Dedifferentiated amniotic fluid mesenchymal stem cell (primary cell): ENCODE results near the gene TAS2R9.
"Not testable (repeated sequence)": the region's sequence is repeated elsewhere in the genome, so short reads cannot be mapped to it uniquely, and the experiment has no call there.

ENCODE experiments used
- DNase-seq: peaks from one replicate; pipeline ENCODE4 v3.0.0-alpha.2; 2016; ENCODE audit errors: extremely low spot score

Gene TAS2R9, protein sequence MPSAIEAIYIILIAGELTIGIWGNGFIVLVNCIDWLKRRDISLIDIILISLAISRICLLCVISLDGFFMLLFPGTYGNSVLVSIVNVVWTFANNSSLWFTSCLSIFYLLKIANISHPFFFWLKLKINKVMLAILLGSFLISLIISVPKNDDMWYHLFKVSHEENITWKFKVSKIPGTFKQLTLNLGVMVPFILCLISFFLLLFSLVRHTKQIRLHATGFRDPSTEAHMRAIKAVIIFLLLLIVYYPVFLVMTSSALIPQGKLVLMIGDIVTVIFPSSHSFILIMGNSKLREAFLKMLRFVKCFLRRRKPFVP

DNA sequence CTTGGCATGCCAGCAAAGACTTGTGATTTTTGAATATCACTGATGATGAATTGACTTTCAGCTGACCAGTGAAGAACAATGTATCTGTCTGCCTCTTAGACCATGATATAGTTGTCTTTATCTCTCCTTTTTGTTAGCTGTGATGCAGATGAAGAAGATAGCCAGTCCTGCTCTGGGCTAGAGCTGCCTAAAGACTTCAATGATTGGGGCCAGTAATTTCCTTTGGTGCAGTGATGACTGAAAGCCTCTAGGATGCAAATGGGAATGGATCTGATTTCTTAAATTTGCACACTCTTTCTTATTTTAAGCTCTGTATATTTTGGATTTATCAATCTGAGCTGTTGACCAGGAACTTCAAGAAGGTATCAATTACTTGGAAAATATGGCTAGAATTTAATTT is at the start of gene TAS2R9:
TAS2R9 (minus strand) TSS at position 101 of the 400 bp plus-strand sequence; CDS start at position 8, 93 bp downstream.
- DNase-seq = no peak

DNA sequence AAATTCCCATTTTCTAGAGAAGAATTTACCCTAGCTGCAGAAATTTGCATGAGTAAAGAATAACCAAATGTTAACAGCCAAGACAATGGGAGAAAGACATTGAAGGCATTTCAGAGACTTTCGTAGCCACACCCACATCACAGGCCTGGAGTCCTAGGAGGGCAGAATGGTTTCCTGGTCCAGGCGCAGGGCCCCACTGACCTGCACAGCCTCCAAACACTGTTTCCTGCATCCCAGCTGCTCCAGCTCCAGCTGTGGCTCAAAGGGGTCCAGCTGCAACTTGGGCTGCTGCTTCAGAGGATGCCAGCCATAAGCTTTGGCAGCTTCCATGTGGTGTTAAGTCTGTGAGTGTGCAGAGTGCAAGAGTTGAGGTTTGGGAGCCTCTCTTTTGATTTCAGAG is 45.8 kb upstream of the TAS2R9 start:
- no peak for DNase-seq

DNA sequence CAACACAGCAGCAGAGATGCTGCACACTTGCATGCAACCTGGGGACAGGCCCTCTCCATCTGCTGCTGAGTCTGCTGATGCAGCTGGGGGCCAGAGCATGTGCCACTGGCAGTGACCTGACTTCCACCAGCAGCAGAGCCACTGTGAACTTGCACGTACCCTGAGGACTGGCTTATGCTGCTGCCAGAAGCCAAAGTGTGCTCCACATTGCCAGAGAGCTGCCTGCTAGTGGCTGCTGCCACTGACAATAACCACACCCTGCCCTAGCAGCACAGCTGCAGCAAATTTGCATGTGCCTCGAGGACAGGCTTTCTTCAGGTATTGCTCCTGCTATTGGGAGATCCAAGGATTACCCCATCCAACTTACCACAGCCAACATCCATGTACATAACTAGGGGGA is 43.8 kb upstream of the TAS2R9 start:
- no peak for DNase-seq

DNA sequence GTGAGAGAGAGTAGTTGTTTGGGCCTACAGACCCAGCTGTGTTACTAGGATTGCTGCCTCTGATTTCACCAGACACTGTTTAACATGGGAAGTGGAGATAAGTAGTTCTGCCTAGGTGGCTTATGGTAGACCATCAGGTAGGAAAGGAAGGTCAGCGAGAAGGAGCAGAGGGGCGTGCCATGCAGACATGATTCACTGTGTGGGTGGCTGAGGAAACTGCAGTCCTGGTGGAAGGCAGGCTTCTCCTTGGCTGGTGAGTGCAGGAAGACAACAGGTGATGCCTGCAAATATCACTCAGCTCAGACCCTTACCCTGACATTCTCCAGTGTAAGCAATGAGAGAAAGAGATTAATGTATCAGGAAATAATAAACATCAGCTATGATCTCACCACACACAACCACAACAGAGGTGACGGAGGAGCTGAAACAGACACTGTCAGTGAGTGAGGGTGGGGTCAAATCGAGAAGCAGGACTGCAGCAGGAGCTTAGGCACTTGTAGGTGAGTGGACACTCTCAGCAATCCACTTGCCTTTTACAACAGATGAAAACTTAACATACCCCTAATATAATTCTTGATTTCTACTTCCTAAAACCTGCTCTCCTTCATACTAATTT is 41.4 kb upstream of the TAS2R9 start:
- DNase-seq = no peak

DNA sequence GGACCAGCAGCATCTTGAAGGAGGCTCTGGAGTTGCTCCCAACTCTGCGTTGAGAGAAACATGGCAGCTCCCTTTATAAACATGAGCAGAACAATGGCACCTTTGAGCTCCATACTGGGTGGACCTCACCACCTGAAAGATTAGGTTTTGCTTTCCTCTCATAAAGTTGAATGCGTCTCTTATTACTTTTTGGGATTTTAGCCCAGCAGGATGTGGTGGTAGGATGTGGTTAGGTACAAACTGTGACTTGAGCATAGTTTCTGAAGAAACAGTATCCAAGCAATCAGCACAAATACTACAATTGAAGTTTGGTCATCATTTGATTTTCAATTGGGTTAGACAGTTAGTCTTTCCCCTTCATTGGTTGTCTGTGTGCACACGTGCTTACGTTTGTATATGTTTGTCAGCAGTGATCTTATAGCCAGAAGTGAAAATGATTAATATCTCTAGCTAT is 39.5 kb upstream of the TAS2R9 start, which contains the start of gene PRR4:
PRR4 (minus strand) TSS at position 51 of the 454 bp plus-strand sequence; CDS start at position 13, 38 bp downstream.
- DNase-seq = no peak

DNA sequence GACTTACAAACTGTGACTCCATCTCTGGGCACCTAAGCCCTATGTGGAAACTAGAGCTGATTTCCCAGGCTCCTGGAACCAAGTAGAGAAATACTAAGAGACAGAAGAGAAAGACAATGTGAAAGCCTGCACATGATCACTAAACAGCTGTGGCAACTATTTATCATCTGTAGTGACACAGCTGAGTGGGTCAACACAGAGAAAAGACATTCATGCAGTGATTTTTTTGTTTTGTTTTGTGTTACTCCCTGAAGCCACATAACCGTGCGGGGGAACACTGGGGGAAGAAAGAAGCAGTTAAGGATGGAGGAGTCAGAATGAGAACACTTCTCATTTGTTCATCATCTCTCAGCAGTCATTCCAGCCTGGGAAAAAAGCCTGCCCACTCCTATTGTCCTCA is 37.8 kb upstream of the TAS2R9 start:
- no peak for DNase-seq

DNA sequence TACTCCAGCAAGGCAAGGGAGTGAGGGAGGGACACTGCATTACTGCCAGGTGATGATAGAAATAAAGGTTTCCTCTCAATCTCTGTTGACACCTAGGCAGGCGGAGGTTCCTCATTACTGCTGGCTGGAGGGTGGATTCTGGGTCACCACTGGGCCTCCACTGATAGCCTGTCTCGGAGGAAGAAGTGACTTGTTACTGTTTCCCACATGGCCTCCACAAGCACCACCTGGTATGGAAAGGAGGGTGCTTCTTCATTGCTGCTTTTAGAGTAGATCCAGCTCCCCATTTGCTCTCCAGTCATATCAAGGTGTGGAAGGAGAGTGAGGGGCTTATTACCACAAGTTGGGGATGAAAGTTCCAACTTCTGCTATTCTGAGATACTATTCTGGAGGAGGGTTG is 32.9 kb upstream of the TAS2R9 start:
- no peak for DNase-seq

DNA sequence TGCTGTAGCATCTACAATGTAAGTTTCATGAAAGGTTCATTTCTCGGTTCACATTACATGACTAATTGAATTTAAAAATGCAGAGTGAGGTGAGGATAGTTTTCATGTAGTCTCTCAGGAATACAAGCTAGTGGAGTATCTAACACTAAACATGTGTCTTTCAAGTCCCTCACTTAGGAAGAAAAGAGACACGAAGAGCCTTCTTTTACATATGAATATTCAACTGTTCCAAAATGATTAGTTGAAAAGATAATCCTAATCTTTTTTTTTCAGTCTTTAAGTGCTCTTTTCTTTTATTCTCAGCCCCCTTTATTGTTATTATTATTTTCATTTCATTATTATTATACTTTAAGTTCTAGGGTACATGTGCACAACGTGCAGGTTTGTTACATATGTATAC is 28.5 kb upstream of the TAS2R9 start:
- no peak for DNase-seq

DNA sequence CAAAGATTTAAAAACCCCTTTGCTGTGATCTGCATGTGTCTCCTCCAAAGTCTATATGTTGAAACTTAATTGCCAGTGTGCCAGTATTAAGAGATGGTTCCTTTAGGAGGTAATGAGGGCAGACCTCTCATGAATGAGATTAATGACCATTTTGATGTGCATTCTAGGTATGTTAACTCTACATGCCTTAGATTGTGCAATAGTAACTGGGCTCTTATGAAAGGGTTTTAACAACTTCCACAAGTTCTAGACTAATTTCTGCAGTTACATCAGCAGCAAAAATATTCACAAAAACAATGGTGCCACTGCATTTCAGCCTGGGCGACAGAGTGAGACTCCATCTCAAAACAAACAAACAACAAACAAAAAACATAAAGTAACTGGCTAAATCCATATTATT is 20.0 kb upstream of the TAS2R9 start:
- DNase-seq = no peak

DNA sequence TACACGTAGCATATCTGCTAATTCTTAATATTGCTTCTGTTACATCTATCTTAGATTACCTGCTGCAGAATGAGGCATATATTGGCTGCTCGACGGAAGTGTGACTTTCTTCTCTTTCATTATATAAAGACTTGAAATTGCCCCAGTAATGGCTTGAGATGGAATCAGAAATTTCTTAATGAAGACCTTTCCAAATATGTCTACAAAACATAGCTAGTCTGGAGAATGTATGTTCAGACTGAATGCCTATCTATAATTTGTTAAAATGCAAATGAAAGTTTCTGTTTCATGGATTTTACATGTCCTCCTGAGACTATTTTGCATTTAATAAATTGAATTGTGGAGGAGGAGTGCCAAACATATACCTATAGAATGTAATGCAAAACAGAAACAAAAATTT is 16.3 kb upstream of the TAS2R9 start, which contains the start of gene TAS2R10:
TAS2R10 (minus strand) TSS at position 101 of the 400 bp plus-strand sequence; CDS start at position 12, 89 bp downstream.
- no peak for DNase-seq

DNA sequence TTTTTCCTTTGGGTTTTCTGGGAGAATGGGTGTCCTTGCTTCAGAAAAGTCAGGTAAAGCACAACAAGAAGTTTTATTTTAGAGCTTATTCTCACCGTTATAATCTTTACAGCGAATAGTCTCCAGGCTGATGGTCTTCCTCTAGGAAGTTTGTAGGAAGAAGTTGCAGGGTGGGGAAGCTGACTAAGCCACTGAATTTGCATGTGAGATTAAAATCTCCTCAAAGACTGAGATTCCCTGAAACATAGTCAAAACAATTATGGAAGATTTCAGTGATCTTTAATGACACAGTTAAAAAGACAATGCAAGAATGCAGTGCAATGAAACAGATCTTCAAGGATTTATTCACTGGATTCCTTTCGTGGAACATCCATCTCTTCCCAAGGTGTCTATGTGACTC is 15.0 kb upstream of the TAS2R9 start:
- no peak for DNase-seq

DNA sequence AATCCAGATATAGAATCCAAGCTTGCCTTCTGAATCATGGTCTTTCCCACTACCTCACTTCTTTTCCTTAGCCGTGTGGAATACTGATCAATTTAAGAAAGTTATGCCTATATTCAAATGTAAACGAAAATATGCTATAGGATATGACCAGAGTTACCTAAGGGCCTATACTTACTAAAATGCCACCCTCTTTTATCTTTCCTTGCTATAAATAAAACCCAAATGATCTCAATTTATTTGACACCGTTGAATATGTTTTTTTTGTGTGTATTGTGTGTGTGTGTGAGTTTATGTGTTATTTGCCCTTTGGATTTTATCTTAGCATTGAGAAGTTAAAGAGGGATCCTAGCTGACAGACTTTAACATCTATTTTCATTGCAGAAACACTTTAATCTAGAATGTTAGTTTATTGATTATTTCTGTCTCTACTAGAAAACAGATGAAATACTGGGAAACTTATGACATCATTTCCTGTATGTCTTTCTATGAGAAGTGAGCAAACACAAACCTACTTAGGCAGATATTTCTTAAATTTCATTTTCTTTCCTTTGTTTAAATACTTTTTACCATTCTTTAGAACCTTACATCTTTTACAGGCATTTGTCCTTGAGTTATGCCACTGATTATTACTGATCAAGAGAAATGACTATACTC is 2.0 kb upstream of the TAS2R9 start:
- DNase-seq = no peak

DNA sequence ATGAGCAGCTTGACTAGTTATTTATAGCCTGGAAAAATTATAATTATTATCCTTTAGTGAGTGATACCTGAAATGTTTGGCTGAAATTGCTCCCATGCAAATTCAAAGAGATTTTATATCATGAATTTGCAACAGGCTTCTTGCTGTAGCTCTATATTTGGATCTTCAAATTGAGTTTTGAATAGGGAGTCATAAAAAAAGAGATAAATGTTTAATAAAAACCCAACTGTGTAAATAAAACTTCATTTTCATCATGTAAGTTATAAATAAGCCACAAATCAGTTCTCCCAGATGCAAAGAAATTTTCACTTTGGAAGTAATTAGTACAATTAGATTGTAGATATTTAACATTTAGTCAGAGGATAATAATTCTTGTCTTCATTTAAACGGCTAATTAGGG is 2.8 kb downstream of the TAS2R9 start, which contains the start of gene TAS2R8:
TAS2R8 (minus strand) TSS at position 101 of the 400 bp plus-strand sequence. CDS start 306 bp downstream, outside the sequence.
- DNase-seq = no peak

DNA sequence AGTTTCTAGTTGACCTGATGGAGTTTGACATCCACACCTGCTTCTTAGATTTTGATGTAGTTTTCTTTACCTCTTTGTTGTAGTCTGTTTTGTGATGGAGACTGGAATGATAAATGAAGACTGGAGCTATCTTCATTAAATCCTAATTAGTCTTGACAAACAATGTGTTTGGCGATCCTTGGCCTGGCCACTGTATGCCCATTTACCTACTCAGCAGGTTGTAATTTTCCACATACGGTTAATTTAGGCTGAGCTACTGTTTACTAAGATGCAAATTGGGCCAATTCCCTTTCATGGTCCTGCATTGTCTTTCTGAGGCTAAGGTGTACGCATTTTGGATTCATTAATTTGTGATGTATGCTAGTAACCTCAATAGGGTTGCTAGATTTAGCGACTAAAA is 7.4 kb downstream of the TAS2R9 start, which contains the start of gene TAS2R7:
TAS2R7 (minus strand) TSS at position 41 of the 400 bp plus-strand sequence. CDS start 57 bp downstream, outside the sequence.
- no peak for DNase-seq

DNA sequence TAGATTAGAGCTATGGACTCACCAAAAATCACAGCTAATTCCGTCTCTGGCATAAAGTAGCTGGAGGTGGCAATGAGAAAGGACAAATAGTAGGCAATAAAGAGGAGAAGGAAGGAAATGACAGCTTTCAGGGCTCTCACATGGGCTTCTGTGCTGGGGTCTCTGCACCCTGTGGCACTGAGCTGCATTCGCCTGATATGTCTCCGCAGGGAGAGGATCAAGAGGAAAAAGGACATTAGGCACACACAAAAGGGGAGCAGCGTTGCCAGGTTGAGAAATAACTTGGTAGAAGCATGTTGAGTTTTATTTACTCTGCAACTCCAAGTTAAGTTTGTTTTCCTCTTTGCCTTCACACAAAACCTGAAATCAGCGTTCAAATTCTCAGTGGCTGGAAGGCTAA is 8.2 kb downstream of the TAS2R9 start:
- DNase-seq = no peak

DNA sequence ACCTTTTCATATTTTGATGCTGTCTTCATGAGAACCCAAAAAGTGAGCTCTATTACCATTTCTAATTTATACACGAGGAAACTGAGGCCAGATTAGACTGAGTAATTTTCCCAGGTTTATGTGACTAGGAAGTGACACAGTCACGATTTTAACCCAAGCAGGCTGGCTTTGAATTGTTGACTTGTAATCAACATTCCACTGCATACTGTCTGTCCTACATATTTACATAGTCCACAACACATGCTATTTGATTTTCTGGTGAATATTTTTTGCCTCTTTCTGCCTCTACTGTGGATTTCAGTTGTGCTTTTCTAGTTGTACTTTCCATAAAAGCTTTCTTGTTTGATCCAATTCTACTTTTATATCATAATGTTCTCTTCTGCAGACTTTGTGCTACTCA is 15.7 kb downstream of the TAS2R9 start:
- DNase-seq = no peak

DNA sequence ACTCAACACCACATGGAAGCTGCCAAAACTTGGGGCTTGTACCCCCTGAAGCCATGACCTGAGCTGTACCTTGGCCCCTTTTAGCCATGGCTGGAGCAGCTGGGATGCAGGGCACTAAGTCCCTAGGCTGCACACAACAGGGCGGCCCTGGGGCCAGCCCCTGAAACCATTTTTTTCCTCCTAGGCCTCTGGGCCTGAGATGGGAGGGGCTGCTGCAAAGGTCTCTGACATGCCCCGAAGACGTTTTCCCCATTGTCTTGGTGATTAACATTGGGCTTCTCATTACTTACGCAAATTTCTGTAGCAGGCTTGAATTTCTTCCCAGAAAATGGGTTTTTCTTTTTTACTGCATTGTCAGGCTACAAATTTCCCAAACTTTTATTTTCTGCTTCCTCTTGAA is 18.2 kb downstream of the TAS2R9 start:
- DNase-seq = not testable (repeated sequence)

DNA sequence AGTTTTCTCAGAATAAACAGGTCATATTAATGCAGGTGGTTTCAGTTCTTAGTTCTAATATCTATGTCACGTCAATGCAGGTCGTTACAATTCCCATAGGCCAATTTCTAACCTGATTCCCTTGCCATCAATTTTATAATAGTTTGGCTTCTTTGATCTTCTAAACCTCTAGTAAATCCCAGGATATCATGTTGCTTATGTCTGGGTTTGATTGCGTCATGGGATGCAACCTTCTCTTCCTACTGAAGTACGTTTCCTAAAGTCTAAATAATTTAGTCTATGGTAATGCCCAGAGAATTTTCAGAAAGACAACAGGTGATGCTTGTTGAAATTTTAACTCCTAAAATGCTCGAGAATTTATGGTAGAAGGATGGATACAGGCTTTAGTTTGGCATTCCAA is 26.7 kb downstream of the TAS2R9 start:
- no peak for DNase-seq

DNA sequence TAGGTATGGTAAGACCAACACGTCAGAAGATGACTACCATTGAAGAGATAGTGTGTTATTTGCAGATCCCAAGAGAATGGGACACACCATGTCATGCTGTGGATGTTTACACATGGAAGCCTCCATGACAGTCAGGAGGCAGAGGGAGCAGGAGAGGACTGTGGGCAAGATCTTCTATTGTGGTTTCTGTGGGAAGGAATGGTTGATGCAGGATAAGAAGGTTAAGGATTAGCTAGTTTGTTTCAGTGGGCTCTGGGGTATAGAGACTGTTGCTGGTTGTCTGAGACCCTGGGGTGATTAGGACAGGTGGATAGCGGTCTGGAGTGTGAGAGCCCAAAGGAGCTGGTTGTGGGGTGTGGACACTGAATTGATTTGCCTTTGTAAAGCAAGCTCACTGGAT is 30.9 kb downstream of the TAS2R9 start:
- no peak for DNase-seq

DNA sequence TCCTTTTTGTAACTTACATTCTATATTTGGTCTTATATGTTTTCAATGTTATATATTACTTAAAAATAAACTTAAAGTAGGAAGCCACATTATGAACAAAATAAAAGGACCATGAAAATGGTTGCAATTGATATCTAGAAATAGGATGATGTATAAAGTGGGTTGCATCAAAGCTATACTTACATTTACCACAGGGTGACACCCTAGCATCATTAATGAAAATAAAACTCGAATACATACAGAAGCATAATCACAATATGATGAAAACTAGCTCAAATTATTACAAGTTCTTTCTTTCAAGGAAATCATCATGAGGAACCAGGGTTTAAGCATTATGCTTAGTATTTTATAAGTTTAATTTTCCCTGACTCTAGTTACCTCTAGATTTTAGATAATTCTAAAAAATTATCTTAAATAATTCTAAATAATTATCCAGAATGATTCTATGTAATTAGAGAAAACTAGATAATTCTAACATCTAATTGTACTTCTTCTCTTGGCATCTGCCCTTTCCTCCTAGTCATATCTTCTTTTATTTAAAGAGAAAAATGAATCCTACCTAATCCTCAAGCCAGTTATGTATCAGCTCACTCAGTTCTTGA is 38.7 kb downstream of the TAS2R9 start:
- DNase-seq = peak; percentile 51

DNA sequence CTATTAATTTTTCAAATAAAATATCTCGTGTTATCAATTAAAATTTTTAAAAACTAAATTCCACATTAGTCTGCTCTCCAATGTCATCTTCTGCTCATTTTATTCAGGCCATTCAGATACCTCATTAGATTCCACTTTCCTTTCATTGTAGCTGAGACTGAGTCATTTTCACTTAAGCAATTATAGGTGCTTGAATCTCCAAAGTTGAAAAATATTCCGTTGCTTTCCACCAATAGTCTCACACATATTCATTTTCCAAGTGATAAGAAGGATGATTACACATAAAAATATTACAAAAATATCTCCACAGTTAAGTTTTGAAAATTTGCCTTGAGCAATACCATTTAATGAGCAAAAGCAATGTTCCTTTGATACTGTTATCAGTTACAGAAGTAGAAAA is 50.3 kb downstream of the TAS2R9 start:
- DNase-seq = no peak
